HepG2 (cell line): Measurements from ENCODE around the gene TH. TPM values are rescaled to one million over a fixed set of nuclear protein-coding genes. Genes with fewer than 3 reads are reported as not detected.
A peak's percentile ranks its signal among the peaks of the same experiment; 100 is the strongest.

Experiments
- JUNB ChIP-seq: sonication (generic); formaldehyde crosslinking; IDR thresholded peaks from 2 replicates; pipeline ENCODE4 v1.8.0; 2022; ENCODE audit warnings: missing genetic modification reagents, mild to moderate bottlenecking, borderline replicate concordance
- MZF1 ChIP-seq: sonication (generic); formaldehyde crosslinking; IDR thresholded peaks from 2 replicates; pipeline ENCODE4 v1.8.1; 2023; ENCODE audit warnings: mild to moderate bottlenecking, missing genetic modification reagents, borderline replicate concordance
- PHF5A ChIP-seq: IDR thresholded peaks from one replicate; pipeline ENCODE4 v1.6.1; 2018; ENCODE audit warnings: low read depth, missing genetic modification reagents; ENCODE audit not compliant: unreplicated experiment
- SPEN ChIP-seq: sonication (generic); formaldehyde crosslinking; IDR thresholded peaks from 2 replicates; pipeline ENCODE4 v1.5.1; 2020; ENCODE audit warnings: low read depth, mild to moderate bottlenecking, missing genetic modification reagents
- YEATS4 ChIP-seq: sonication (generic); formaldehyde crosslinking; IDR thresholded peaks from 2 replicates; pipeline ENCODE4 v1.4.0; 2020; ENCODE audit warnings: missing genetic modification reagents, borderline replicate concordance
- polyA plus RNA-seq, 8 experiments: library from polyadenylated mRNA; depleted of rRNA in 3 of 8; stranded (reverse) in 7 of 8; unstranded in 1 of 8; fragments of >200 nt; fragmentation: Illumina TruSeq in 4 of 8; extraction: Trizol in 4 of 8; gene quantifications; 2 replicates each; pipeline versions ENCODE4 v1.2.1 to v1.2.3, GENCODE V29; 2011 to 2016; ENCODE audit warnings: low read depth in 4 of 8, missing spikeins in 1 of 8, mixed read lengths in 1 of 8; ENCODE audit not compliant: insufficient read depth in 1 of 8
- total RNA-seq, 5 experiments: library from RNA; depleted of rRNA; stranded (reverse); fragments of >200 nt; fragmentation: Illumina TruSeq; extraction: Trizol; gene quantifications; 2 replicates each; pipeline ENCODE4 v1.2.3, GENCODE V29; 2016; ENCODE audit warnings: low read depth in 1 of 5
- TF ChIP-seq, protein P1 (sequence below): sonication (generic); formaldehyde crosslinking; IDR thresholded peaks from 2 replicates; pipeline ENCODE4 v1.4.0; 2020; ENCODE audit warnings: low read depth, missing genetic modification reagents
- TF ChIP-seq, protein P2 (sequence below): sonication (generic); formaldehyde crosslinking; IDR thresholded peaks from 2 replicates; pipeline ENCODE4 v1.5.0; 2020; ENCODE audit warnings: mild to moderate bottlenecking, missing genetic modification reagents, borderline replicate concordance
- TF ChIP-seq, protein P3 (sequence below): sonication (generic); formaldehyde crosslinking; IDR thresholded peaks from 2 replicates; pipeline ENCODE4 v1.4.0; 2020; ENCODE audit warnings: missing genetic modification reagents
- TF ChIP-seq, protein P4 (sequence below): sonication (generic); formaldehyde crosslinking; IDR thresholded peaks from 2 replicates; pipeline ENCODE4 v1.4.0; 2020; ENCODE audit warnings: missing genetic modification reagents, borderline replicate concordance
- TF ChIP-seq, protein P5 (sequence below): sonication (generic); formaldehyde crosslinking; IDR thresholded peaks from 2 replicates; pipeline ENCODE4 v1.8.0; 2022; ENCODE audit warnings: missing genetic modification reagents, mild to moderate bottlenecking, moderate library complexity, borderline replicate concordance

TH gene
- total and polyA plus RNA-seq, 2 of the 13 experiments (the other 11 are each of a cell fraction or from before 2014, with no cell fraction given) = 0.36 TPM; not detected in 1

DNA sequence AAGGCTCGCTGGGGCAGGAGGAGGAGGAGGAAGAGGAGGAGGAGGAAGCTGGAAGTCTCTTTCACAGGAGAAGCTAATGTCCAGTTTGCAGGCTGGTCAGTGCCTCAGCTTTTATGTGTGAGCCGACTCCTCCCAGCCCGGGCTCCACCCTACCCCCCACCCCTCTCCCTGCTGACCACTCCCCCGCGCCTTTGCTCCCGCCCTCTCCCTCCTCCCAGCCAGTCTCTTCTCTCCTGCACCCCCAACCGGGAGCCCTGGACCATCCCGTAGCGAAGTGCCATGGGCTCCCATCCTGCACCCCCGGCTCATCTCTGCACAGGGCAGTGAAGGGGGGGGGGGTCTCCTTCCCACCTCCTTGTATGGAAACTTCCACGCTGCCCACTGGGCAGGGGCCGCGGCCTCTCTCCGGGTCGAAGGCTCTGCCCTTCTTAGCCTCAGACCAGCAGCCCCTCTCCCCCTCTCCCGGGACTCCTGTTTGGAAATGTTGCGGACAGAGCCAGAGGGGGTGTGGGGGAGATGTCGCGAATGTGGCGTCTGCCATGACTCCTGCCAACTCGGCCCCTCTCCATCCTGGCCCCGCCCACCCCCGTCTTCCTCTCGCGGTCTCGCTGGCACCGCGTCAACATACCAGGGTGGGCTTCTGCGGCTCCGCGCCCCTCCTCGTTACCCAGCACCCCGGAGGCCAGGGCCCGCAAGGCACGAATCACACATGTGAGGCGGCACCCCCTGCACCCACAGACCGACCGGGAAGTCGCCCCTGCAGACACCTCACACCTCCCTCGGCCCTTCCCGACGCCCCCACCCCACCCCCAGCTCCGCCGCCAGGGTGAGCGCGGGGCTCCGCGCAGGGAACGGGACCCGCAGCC, 34.2 kb downstream of the TH start (continued):
- TF ChIP-seq, protein P1, sequence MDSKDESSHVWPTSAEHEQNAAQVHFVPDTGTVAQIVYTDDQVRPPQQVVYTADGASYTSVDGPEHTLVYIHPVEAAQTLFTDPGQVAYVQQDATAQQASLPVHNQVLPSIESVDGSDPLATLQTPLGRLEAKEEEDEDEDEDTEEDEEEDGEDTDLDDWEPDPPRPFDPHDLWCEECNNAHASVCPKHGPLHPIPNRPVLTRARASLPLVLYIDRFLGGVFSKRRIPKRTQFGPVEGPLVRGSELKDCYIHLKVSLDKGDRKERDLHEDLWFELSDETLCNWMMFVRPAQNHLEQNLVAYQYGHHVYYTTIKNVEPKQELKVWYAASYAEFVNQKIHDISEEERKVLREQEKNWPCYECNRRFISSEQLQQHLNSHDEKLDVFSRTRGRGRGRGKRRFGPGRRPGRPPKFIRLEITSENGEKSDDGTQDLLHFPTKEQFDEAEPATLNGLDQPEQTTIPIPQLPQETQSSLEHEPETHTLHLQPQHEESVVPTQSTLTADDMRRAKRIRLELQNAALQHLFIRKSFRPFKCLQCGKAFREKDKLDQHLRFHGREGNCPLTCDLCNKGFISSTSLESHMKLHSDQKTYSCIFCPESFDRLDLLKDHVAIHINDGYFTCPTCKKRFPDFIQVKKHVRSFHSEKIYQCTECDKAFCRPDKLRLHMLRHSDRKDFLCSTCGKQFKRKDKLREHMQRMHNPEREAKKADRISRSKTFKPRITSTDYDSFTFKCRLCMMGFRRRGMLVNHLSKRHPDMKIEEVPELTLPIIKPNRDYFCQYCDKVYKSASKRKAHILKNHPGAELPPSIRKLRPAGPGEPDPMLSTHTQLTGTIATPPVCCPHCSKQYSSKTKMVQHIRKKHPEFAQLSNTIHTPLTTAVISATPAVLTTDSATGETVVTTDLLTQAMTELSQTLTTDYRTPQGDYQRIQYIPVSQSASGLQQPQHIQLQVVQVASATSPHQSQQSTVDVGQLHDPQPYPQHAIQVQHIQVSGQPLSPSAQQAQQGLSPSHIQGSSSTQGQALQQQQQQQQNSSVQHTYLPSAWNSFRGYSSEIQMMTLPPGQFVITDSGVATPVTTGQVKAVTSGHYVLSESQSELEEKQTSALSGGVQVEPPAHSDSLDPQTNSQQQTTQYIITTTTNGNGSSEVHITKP (CRISPR knock-in tag) = peak; percentile 73
- no peak for TF ChIP-seq MZF1 (CRISPR knock-in tag)
- TF ChIP-seq JUNB = peak; percentile 35; the same call in 1 of the 2 replicates
- TF ChIP-seq, protein P2, sequence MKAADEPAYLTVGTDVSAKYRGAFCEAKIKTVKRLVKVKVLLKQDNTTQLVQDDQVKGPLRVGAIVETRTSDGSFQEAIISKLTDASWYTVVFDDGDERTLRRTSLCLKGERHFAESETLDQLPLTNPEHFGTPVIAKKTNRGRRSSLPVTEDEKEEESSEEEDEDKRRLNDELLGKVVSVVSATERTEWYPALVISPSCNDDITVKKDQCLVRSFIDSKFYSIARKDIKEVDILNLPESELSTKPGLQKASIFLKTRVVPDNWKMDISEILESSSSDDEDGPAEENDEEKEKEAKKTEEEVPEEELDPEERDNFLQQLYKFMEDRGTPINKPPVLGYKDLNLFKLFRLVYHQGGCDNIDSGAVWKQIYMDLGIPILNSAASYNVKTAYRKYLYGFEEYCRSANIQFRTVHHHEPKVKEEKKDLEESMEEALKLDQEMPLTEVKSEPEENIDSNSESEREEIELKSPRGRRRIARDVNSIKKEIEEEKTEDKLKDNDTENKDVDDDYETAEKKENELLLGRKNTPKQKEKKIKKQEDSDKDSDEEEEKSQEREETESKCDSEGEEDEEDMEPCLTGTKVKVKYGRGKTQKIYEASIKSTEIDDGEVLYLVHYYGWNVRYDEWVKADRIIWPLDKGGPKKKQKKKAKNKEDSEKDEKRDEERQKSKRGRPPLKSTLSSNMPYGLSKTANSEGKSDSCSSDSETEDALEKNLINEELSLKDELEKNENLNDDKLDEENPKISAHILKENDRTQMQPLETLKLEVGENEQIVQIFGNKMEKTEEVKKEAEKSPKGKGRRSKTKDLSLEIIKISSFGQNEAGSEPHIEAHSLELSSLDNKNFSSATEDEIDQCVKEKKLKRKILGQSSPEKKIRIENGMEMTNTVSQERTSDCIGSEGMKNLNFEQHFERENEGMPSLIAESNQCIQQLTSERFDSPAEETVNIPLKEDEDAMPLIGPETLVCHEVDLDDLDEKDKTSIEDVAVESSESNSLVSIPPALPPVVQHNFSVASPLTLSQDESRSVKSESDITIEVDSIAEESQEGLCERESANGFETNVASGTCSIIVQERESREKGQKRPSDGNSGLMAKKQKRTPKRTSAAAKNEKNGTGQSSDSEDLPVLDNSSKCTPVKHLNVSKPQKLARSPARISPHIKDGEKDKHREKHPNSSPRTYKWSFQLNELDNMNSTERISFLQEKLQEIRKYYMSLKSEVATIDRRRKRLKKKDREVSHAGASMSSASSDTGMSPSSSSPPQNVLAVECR = no peak; the same call in 1 of the 2 replicates
- TF ChIP-seq SPEN (CRISPR knock-in tag) = peak; percentile 56; the same call in 1 of the 2 replicates
- TF ChIP-seq, protein P3, sequence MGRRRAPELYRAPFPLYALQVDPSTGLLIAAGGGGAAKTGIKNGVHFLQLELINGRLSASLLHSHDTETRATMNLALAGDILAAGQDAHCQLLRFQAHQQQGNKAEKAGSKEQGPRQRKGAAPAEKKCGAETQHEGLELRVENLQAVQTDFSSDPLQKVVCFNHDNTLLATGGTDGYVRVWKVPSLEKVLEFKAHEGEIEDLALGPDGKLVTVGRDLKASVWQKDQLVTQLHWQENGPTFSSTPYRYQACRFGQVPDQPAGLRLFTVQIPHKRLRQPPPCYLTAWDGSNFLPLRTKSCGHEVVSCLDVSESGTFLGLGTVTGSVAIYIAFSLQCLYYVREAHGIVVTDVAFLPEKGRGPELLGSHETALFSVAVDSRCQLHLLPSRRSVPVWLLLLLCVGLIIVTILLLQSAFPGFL (CRISPR knock-in tag) = no peak
- TF ChIP-seq PHF5A (CRISPR knock-in tag) = peak; percentile 22
- no peak for TF ChIP-seq YEATS4
- TF ChIP-seq, protein P4, sequence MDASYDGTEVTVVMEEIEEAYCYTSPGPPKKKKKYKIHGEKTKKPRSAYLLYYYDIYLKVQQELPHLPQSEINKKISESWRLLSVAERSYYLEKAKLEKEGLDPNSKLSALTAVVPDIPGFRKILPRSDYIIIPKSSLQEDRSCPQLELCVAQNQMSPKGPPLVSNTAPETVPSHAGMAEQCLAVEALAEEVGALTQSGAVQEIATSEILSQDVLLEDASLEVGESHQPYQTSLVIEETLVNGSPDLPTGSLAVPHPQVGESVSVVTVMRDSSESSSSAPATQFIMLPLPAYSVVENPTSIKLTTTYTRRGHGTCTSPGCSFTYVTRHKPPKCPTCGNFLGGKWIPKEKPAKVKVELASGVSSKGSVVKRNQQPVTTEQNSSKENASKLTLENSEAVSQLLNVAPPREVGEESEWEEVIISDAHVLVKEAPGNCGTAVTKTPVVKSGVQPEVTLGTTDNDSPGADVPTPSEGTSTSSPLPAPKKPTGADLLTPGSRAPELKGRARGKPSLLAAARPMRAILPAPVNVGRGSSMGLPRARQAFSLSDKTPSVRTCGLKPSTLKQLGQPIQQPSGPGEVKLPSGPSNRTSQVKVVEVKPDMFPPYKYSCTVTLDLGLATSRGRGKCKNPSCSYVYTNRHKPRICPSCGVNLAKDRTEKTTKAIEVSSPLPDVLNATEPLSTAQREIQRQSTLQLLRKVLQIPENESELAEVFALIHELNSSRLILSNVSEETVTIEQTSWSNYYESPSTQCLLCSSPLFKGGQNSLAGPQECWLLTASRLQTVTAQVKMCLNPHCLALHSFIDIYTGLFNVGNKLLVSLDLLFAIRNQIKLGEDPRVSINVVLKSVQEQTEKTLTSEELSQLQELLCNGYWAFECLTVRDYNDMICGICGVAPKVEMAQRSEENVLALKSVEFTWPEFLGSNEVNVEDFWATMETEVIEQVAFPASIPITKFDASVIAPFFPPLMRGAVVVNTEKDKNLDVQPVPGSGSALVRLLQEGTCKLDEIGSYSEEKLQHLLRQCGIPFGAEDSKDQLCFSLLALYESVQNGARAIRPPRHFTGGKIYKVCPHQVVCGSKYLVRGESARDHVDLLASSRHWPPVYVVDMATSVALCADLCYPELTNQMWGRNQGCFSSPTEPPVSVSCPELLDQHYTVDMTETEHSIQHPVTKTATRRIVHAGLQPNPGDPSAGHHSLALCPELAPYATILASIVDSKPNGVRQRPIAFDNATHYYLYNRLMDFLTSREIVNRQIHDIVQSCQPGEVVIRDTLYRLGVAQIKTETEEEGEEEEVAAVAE = peak; percentile 38; the same call in 1 of the 2 replicates
- TF ChIP-seq, protein P5, sequence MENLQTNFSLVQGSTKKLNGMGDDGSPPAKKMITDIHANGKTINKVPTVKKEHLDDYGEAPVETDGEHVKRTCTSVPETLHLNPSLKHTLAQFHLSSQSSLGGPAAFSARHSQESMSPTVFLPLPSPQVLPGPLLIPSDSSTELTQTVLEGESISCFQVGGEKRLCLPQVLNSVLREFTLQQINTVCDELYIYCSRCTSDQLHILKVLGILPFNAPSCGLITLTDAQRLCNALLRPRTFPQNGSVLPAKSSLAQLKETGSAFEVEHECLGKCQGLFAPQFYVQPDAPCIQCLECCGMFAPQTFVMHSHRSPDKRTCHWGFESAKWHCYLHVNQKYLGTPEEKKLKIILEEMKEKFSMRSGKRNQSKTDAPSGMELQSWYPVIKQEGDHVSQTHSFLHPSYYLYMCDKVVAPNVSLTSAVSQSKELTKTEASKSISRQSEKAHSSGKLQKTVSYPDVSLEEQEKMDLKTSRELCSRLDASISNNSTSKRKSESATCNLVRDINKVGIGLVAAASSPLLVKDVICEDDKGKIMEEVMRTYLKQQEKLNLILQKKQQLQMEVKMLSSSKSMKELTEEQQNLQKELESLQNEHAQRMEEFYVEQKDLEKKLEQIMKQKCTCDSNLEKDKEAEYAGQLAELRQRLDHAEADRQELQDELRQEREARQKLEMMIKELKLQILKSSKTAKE = no peak
